Lower lobe of right lung (tissue), 2 donors: Measurements from ENCODE around the gene DOCK4. TPM values are rescaled to one million over a fixed set of nuclear protein-coding genes. Genes with fewer than 3 reads are reported as not detected.

Experiments used
- ATAC-seq, 2 donors: fragments of 200-7000 bp; cut with Tn5 transposase; one replicate each; pipeline ENCODE4 v1.9.1; 2020 to 2022; ENCODE audit warnings: mild to moderate bottlenecking in 2 of 2, moderate library complexity in 2 of 2
- DNase-seq: peaks from one replicate; pipeline ENCODE4 v3.0.0-alpha.2; 2020
- H3K27ac ChIP-seq: fragments of 200-600 bp; one replicate; pipeline ENCODE4 v1.8.0; 2022
- H3K27me3 ChIP-seq: fragments of 200-600 bp; one replicate; pipeline ENCODE4 v1.8.0; 2022; ENCODE audit warnings: low read depth
- H3K36me3 ChIP-seq: fragments of 200-600 bp; one replicate; pipeline ENCODE4 v1.8.0; 2022; ENCODE audit warnings: mild to moderate bottlenecking
- H3K4me1 ChIP-seq: fragments of 200-600 bp; one replicate; pipeline ENCODE4 v1.8.0; 2022
- H3K4me3 ChIP-seq: fragments of 200-600 bp; one replicate; pipeline ENCODE4 v1.8.0; 2022; ENCODE audit warnings: mild to moderate bottlenecking
- H3K9me3 ChIP-seq: fragments of 200-600 bp; one replicate; pipeline ENCODE4 v1.8.0; 2022
- CTCF ChIP-seq: fragments of 200-600 bp; IDR thresholded peaks from one replicate; pipeline ENCODE4 v1.8.0; 2022; ENCODE audit warnings: antibody characterized with exemption, mild to moderate bottlenecking
- intact Hi-C: fragments of 100-400 bp; cut with DNase I; formaldehyde crosslinking; loops from one replicate; pipeline ENCODE4 v1.11.0; 2022
- total RNA-seq: library from RNA; stranded (reverse); fragmentation: NEBNext Ultra II Directional; extraction: Animal tissue kit (Norgen Biotek cat#: 25700); gene quantifications from one replicate; pipeline ENCODE4 v1.2.1, GENCODE V29; 2021
- donor health status: DM: no; HTN: yes; CAD: no; lungs with severe emphysema.

DOCK4 gene
- total RNA-seq, 1 donor from 2014 or later: 78.5 TPM

- intact Hi-C loops: no loop called here
These were observed 495.3 kb downstream of the DOCK4 start for GRCh38 chr7:111710839-111711380.

GRCh38 chr7:111708072-111708471 lies 498.1 kb downstream of the DOCK4 start:
- DNase-seq: no peak
- TF ChIP-seq CTCF: no peak

More at GRCh38 chr7:111710839-111711380, 495.3 kb downstream of the DOCK4 start:
- H3K4me1 ChIP-seq: no peaks in the 10 kb centered on the region
- DNase-seq (no peak), ATAC-seq (no peak)
- no peak overlapping the region for H3K4me3 ChIP-seq
- H3K36me3 ChIP-seq: no peaks in the 10 kb centered on the region
- H3K9me3 ChIP-seq: no peaks in the 10 kb centered on the region
- no peaks in the 10 kb centered on the region for H3K27me3 ChIP-seq
- TF ChIP-seq CTCF: no peak
- no peak overlapping the region for H3K27ac ChIP-seq

GRCh38 chr7:111705807-111706206 lies 500.4 kb downstream of the DOCK4 start:
- no peak overlapping the region for H3K27ac ChIP-seq
- H3K36me3 ChIP-seq: no peaks in the 10 kb centered on the region
- no peak for TF ChIP-seq CTCF
- no peak for DNase-seq
- no peaks in the 10 kb centered on the region for H3K27me3 ChIP-seq
- intact Hi-C loops: no loop called here
- H3K9me3 ChIP-seq: no peaks in the 10 kb centered on the region
- ATAC-seq: no peak
- no peak overlapping the region for H3K4me3 ChIP-seq
- no peaks in the 10 kb centered on the region for H3K4me1 ChIP-seq

More at GRCh38 chr7:111708072-111708471, 498.1 kb downstream of the DOCK4 start:
- H3K27me3 ChIP-seq: no peaks in the 10 kb centered on the region
- no peak for ATAC-seq
- H3K4me1 ChIP-seq: no peaks in the 10 kb centered on the region
- H3K9me3 ChIP-seq: no peaks in the 10 kb centered on the region
- no peak overlapping the region for H3K27ac ChIP-seq
- H3K4me3 ChIP-seq: no peak overlapping the region
- intact Hi-C loops: no loop called here
- no peaks in the 10 kb centered on the region for H3K36me3 ChIP-seq

DNA sequence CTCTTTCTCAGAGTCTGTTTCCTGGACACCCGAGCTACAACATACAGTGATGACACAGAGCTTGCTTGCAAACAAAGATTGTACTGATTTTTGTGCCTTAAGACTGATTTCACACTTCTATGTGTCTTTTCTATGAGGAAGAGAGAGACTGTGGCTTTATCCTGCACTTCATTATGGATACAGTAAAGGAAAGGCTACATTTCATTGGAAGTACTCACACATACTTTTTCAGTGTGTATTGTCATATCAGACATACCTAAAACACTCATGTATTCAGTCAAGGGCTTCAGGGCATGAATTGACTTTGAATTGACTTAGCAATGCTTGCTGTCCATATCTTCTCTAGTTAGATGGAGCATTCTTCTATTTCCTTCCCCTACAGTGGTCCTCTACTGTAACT lies 508.4 kb downstream of the DOCK4 start:
- intact Hi-C loops: no loop called here
- Histone ChIP-seq H3K4me3 (no peak overlapping the region), H3K27ac (no peak overlapping the region), H3K9me3 (no peaks in the 10 kb centered on the region), H3K27me3 (no peaks in the 10 kb centered on the region), H3K4me1 (no peaks in the 10 kb centered on the region), H3K36me3 (no peaks in the 10 kb centered on the region)
- TF ChIP-seq CTCF: no peak
- DNase-seq (no peak), ATAC-seq (no peak)

DNA sequence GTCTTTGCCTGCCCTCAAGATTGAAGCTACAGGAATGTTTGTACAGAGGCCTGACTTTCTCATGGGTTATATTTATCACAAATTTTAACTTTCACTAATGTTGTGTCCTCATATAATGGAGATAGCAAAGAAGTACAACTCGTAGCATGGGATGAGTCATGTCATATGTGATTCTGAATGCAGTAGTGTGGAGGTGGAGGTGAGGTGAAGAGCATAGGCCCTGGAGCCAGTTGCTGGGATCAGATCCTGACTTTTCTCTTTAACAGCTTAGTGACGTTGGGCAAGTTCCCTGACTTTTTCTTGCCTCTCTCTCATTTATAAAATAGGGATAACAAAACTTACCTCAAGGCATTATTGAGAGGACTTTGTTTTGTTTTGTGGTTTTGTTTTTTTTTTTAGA lies 511.8 kb downstream of the DOCK4 start:
- DNase-seq: no peak

More for the DNA sequence above, 511.8 kb downstream of the DOCK4 start:
- Histone ChIP-seq H3K27ac (no peak overlapping the region), H3K9me3 (no peaks in the 10 kb centered on the region), H3K27me3 (no peaks in the 10 kb centered on the region), H3K4me3 (no peak overlapping the region), H3K4me1 (no peaks in the 10 kb centered on the region), H3K36me3 (no peaks in the 10 kb centered on the region)
- no peak for ATAC-seq
- TF ChIP-seq CTCF: no peak
- intact Hi-C loops: no loop called here
